GM10266 (cell line): ENCODE measurements around the gene ERCC1.

Experiments
- DNase-seq: peaks from one replicate; pipeline ENCODE4 v3.0.0; 2012; ENCODE audit errors: extremely low spot score
- CTCF ChIP-seq: IDR thresholded peaks from 2 replicates; pipeline ENCODE4 v1.5.1; 2012; ENCODE audit warnings: mild to moderate bottlenecking, low read depth; ENCODE audit not compliant: control insufficient read depth, insufficient read depth; ENCODE audit errors: missing control alignments

ERCC1 gene

GRCh38 chr19:45455707-45456499 is 32.2 kb upstream of the ERCC1 start:
- peak; percentile 66 for DNase-seq
- no peak for TF ChIP-seq CTCF

GRCh38 chr19:45451850-45452387 is 28.2 kb upstream of the ERCC1 start:
- DNase-seq, result no peak
- TF ChIP-seq CTCF, result no peak

GRCh38 chr19:45451131-45451849 is 27.6 kb upstream of the ERCC1 start:
- TF ChIP-seq CTCF, result no peak
- DNase-seq, result peak; percentile 25

- peak; percentile 20 for DNase-seq
Measured at GRCh38 chr19:45450012-45450333, 26.3 kb upstream of the ERCC1 start.

GRCh38 chr19:45448887-45449299 is 25.2 kb upstream of the ERCC1 start:
- DNase-seq, result no peak
- no peak for TF ChIP-seq CTCF

More at GRCh38 chr19:45450012-45450333, 26.3 kb upstream of the ERCC1 start:
- TF ChIP-seq CTCF, result no peak

GRCh38 chr19:45448425-45448756 is 24.7 kb upstream of the ERCC1 start:
- TF ChIP-seq CTCF, result no peak
- no peak for DNase-seq

- TF ChIP-seq CTCF, result no peak
Measured at GRCh38 chr19:45446944-45447343, 23.2 kb upstream of the ERCC1 start.

More at GRCh38 chr19:45446944-45447343, 23.2 kb upstream of the ERCC1 start:
- DNase-seq, result no peak
